Measurements from ENCODE around the gene CTNNAL1. TPM values are rescaled to one million over a fixed set of nuclear protein-coding genes. Genes with fewer than 3 reads are reported as not detected.
"Not testable (repeated sequence)": the region's sequence is repeated elsewhere in the genome, so short reads cannot be mapped to it uniquely, and the experiment has no call there.

CTNNAL1 gene
- total and polyA plus RNA-seq, 9 donors = 23.9 to 37.1 (median 28.7) TPM

GRCh38 chr9:108997112-108997511, 16.2 kb downstream of the CTNNAL1 start:
- H3K36me3 ChIP-seq (ENCODE audit: control insufficient read depth, insufficient read depth, low read length) = peaks cover 5% of the 10 kb centered on the region
- peaks cover 5% of the 10 kb centered on the region for H3K4me1 ChIP-seq (ENCODE audit: control insufficient read depth, insufficient read depth, low read length)
- no peaks in the 10 kb centered on the region for H3K27me3 ChIP-seq (ENCODE audit: control insufficient read depth, insufficient read depth, low read length)
- DNase-seq = no peak
- H3K27ac ChIP-seq (ENCODE audit: low read length) = peak overlapping the region; percentile 42
- no peaks in the 10 kb centered on the region for H3K9me3 ChIP-seq (replicated peaks; ENCODE audit: control insufficient read depth, low read depth, low read length)
- H3K4me3 ChIP-seq (ENCODE audit: low read length) = no peak overlapping the region
- no CpG with 5 or more reads among the region's 1 CpG for WGBS (ENCODE audit: insufficient coverage)

DNA sequence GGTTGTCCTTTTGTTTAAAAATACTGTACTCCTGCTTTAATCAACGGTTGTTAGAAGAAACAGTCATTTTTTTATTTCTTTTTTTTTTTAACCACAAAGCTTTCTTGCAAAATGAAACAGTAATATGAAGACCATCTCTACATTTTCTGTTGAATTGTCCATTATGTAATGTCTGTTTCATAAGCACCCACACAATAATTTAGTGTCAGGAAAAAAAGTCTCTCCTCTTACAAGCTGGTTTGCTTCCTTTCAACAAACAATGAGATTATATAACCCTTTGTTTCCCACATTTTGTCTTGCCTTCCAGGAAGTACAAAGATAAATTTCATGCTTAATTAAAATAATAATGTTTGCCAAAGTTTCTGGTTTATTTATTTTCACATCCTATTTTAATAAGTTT, 16.7 kb downstream of the CTNNAL1 start:
- H3K4me3 ChIP-seq (ENCODE audit: low read length) = no peak overlapping the region
- H3K27ac ChIP-seq (ENCODE audit: low read length) = peak overlapping the region; percentile 42
- no peaks in the 10 kb centered on the region for H3K27me3 ChIP-seq (ENCODE audit: control insufficient read depth, insufficient read depth, low read length)
- no CpG with 5 or more reads among the region's 1 CpG for WGBS (ENCODE audit: insufficient coverage)
- peaks cover 5% of the 10 kb centered on the region for H3K4me1 ChIP-seq (ENCODE audit: control insufficient read depth, insufficient read depth, low read length)
- no peaks in the 10 kb centered on the region for H3K9me3 ChIP-seq (replicated peaks; ENCODE audit: control insufficient read depth, low read depth, low read length)
- DNase-seq = no peak
- H3K36me3 ChIP-seq (ENCODE audit: control insufficient read depth, insufficient read depth, low read length) = peaks cover 5% of the 10 kb centered on the region

DNA sequence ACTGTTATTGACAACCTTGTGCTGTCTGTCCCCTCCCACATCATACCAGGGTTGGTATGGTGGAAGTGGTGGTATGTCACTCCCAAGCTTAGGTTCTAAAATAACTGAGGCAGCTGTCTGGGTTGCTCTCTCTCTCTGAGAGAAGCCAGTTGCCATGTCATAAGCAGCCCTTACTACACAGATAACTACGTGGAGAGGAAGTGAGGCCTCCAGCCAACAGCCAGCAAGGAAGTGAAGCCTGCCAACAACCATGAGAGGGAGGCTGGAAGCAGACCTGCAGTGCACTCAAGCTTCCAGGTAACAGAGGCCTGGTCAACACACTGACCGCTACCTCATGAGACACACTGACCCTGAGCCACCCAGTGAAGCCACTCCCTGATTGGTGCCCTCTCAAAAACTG, 18.6 kb downstream of the CTNNAL1 start:
- H3K27me3 ChIP-seq (ENCODE audit: control insufficient read depth, insufficient read depth, low read length) = no peaks in the 10 kb centered on the region
- WGBS (ENCODE audit: insufficient coverage) = no CpG with 5 or more reads among the region's 2 CpGs
- peak overlapping the region; percentile 76 for H3K27ac ChIP-seq (ENCODE audit: low read length)
- no peaks in the 10 kb centered on the region for H3K9me3 ChIP-seq (replicated peaks; ENCODE audit: control insufficient read depth, low read depth, low read length)
- H3K4me3 ChIP-seq (ENCODE audit: low read length) = no peak overlapping the region
- DNase-seq = peak; percentile 70
- H3K4me1 ChIP-seq (ENCODE audit: control insufficient read depth, insufficient read depth, low read length) = peaks cover 5% of the 10 kb centered on the region
- H3K36me3 ChIP-seq (ENCODE audit: control insufficient read depth, insufficient read depth, low read length) = peaks cover 5% of the 10 kb centered on the region

DNA sequence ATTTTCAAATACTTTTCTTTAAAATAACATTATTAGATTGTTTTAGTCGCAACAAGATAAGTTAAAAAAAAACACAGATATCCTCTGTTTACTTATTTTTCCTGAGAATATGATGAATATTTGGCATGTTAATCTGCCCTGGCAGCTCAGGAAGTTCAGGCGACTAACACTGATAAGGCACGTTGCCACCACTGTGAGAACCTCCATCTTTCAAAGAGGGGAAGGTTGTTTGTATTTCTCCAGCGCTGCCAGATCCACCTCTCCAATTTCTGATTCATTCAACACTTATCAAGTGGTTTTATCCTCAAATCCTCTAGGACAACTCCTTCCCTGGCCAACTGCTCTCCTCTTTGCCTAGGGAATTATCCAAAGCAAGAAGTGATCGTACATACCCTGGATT, 21.8 kb downstream of the CTNNAL1 start:
- Histone ChIP-seq H3K27ac (ENCODE audit: low read length) (no peak overlapping the region), H3K9me3 (replicated peaks; ENCODE audit: control insufficient read depth, low read depth, low read length) (no peaks in the 10 kb centered on the region), H3K4me3 (ENCODE audit: low read length) (no peak overlapping the region), H3K36me3 (ENCODE audit: control insufficient read depth, insufficient read depth, low read length) (peaks cover 5% of the 10 kb centered on the region), H3K4me1 (ENCODE audit: control insufficient read depth, insufficient read depth, low read length) (peaks cover 5% of the 10 kb centered on the region), H3K27me3 (ENCODE audit: control insufficient read depth, insufficient read depth, low read length) (no peaks in the 10 kb centered on the region)
- no peak for DNase-seq
- 66% methylated on average over 4 of the region's 5 CpGs for WGBS (ENCODE audit: insufficient coverage)

GRCh38 chr9:108983885-108984284, 29.4 kb downstream of the CTNNAL1 start:
- H3K36me3 ChIP-seq (ENCODE audit: control insufficient read depth, insufficient read depth, low read length) = peaks cover 13% of the 10 kb centered on the region
- no peaks in the 10 kb centered on the region for H3K27me3 ChIP-seq (ENCODE audit: control insufficient read depth, insufficient read depth, low read length)
- H3K27ac ChIP-seq (ENCODE audit: low read length) = no peak overlapping the region
- H3K9me3 ChIP-seq (replicated peaks; ENCODE audit: control insufficient read depth, low read depth, low read length) = no peaks in the 10 kb centered on the region
- H3K4me1 ChIP-seq (ENCODE audit: control insufficient read depth, insufficient read depth, low read length) = no peaks in the 10 kb centered on the region
- DNase-seq = no peak
- H3K4me3 ChIP-seq (ENCODE audit: low read length) = no peak overlapping the region

DNA sequence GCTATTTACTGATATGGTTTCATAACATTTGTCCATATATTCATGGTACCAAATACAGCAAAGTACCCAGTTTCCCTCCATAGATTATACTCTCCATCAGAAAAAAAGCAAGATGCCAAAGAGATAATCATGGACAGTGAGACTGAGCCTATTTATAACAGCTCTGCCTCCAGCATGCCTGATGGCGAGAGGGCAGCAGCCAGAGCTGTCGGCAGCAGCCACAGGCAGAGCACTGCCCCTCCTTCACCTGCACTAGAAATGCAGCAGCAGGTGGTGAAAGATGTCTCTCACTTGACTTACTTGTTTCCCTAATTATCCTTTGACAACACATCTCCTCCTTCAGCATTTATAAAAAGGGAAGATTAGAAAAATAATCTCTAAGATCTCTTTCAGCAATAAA, 32.4 kb downstream of the CTNNAL1 start:
- WGBS (ENCODE audit: insufficient coverage) = no CpG with 5 or more reads among the region's 2 CpGs
- Histone ChIP-seq H3K36me3 (ENCODE audit: control insufficient read depth, insufficient read depth, low read length) (peaks cover 16% of the 10 kb centered on the region), H3K27ac (ENCODE audit: low read length) (no peak overlapping the region), H3K9me3 (replicated peaks; ENCODE audit: control insufficient read depth, low read depth, low read length) (no peaks in the 10 kb centered on the region), H3K4me1 (ENCODE audit: control insufficient read depth, insufficient read depth, low read length) (no peaks in the 10 kb centered on the region), H3K27me3 (ENCODE audit: control insufficient read depth, insufficient read depth, low read length) (no peaks in the 10 kb centered on the region), H3K4me3 (ENCODE audit: low read length) (no peak overlapping the region)
- no peak for DNase-seq

GRCh38 chr9:108978205-108978604, 35.1 kb downstream of the CTNNAL1 start:
- Histone ChIP-seq H3K27me3 (ENCODE audit: control insufficient read depth, insufficient read depth, low read length) (no peaks in the 10 kb centered on the region), H3K4me1 (ENCODE audit: control insufficient read depth, insufficient read depth, low read length) (no peaks in the 10 kb centered on the region), H3K36me3 (ENCODE audit: control insufficient read depth, insufficient read depth, low read length) (peaks cover 16% of the 10 kb centered on the region), H3K27ac (ENCODE audit: low read length) (no peak overlapping the region), H3K4me3 (ENCODE audit: low read length) (no peak overlapping the region), H3K9me3 (replicated peaks; ENCODE audit: control insufficient read depth, low read depth, low read length) (no peaks in the 10 kb centered on the region)
- WGBS (ENCODE audit: insufficient coverage) = no CpG with 5 or more reads among the region's 1 CpG
- DNase-seq = peak; percentile 59

DNA sequence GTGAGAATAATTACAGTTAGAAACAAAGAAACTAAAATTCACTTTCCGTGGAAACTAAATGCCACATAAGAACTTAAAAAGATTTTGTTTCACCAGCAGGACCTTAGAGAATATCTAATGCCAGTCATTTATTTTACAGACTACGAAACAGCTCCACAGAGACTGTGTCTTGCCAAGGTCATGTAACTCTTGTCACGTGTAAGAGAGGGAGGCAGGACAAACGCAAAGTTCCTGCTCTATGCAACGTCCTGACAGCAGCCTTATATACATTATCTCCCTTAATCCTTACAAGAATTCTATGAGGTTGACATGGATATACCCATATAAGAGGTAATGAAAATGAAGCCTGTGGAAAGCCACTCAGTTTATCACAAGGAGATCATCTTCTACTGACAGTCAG, 39.4 kb downstream of the CTNNAL1 start:
- no peaks in the 10 kb centered on the region for H3K9me3 ChIP-seq (replicated peaks; ENCODE audit: control insufficient read depth, low read depth, low read length)
- no peaks in the 10 kb centered on the region for H3K4me1 ChIP-seq (ENCODE audit: control insufficient read depth, insufficient read depth, low read length)
- no peaks in the 10 kb centered on the region for H3K27me3 ChIP-seq (ENCODE audit: control insufficient read depth, insufficient read depth, low read length)
- DNase-seq = peak; percentile 54
- H3K4me3 ChIP-seq (ENCODE audit: low read length) = no peak overlapping the region
- H3K36me3 ChIP-seq (ENCODE audit: control insufficient read depth, insufficient read depth, low read length) = peaks cover 6% of the 10 kb centered on the region
- WGBS (ENCODE audit: insufficient coverage) = no CpG with 5 or more reads among the region's 5 CpGs
- no peak overlapping the region for H3K27ac ChIP-seq (ENCODE audit: low read length)

- Histone ChIP-seq H3K36me3 (ENCODE audit: control insufficient read depth, insufficient read depth, low read length) (no peaks in the 10 kb centered on the region), H3K4me3 (ENCODE audit: low read length) (no peak overlapping the region), H3K9me3 (replicated peaks; ENCODE audit: control insufficient read depth, low read depth, low read length) (no peaks in the 10 kb centered on the region), H3K27me3 (ENCODE audit: control insufficient read depth, insufficient read depth, low read length) (no peaks in the 10 kb centered on the region), H3K4me1 (ENCODE audit: control insufficient read depth, insufficient read depth, low read length) (no peaks in the 10 kb centered on the region), H3K27ac (ENCODE audit: low read length) (no peak overlapping the region)
- peak; percentile 63 for DNase-seq
- WGBS (ENCODE audit: insufficient coverage) = no CpG with 5 or more reads among the region's 2 CpGs
Observed at GRCh38 chr9:108972626-108973209, 40.6 kb downstream of the CTNNAL1 start.

GRCh38 chr9:108972186-108972585, 41.1 kb downstream of the CTNNAL1 start:
- Histone ChIP-seq H3K4me3 (ENCODE audit: low read length) (no peak overlapping the region), H3K9me3 (replicated peaks; ENCODE audit: control insufficient read depth, low read depth, low read length) (no peaks in the 10 kb centered on the region), H3K36me3 (ENCODE audit: control insufficient read depth, insufficient read depth, low read length) (no peaks in the 10 kb centered on the region), H3K27me3 (ENCODE audit: control insufficient read depth, insufficient read depth, low read length) (no peaks in the 10 kb centered on the region), H3K4me1 (ENCODE audit: control insufficient read depth, insufficient read depth, low read length) (no peaks in the 10 kb centered on the region), H3K27ac (ENCODE audit: low read length) (no peak overlapping the region)
- no peak for DNase-seq
- WGBS (ENCODE audit: insufficient coverage) = no CpG with 5 or more reads among the region's 3 CpGs

GRCh38 chr9:108971392-108971791, 41.9 kb downstream of the CTNNAL1 start:
- not testable (repeated sequence) for H3K4me3 ChIP-seq (ENCODE audit: low read length); H3K4me1 ChIP-seq (ENCODE audit: control insufficient read depth, insufficient read depth, low read length); H3K27ac ChIP-seq (ENCODE audit: low read length); H3K27me3 ChIP-seq (ENCODE audit: control insufficient read depth, insufficient read depth, low read length); H3K9me3 ChIP-seq (replicated peaks; ENCODE audit: control insufficient read depth, low read depth, low read length); DNase-seq; H3K36me3 ChIP-seq (ENCODE audit: control insufficient read depth, insufficient read depth, low read length)
- no CpG with 5 or more reads among the region's 2 CpGs for WGBS (ENCODE audit: insufficient coverage)
